ENCODE results near the gene BTF3. TPM values are rescaled to one million over a fixed set of nuclear protein-coding genes. Genes with fewer than 3 reads are reported as not detected.

BTF3 gene
- total RNA-seq, 1 experiment from 2014 or later = 647 TPM

DNA sequence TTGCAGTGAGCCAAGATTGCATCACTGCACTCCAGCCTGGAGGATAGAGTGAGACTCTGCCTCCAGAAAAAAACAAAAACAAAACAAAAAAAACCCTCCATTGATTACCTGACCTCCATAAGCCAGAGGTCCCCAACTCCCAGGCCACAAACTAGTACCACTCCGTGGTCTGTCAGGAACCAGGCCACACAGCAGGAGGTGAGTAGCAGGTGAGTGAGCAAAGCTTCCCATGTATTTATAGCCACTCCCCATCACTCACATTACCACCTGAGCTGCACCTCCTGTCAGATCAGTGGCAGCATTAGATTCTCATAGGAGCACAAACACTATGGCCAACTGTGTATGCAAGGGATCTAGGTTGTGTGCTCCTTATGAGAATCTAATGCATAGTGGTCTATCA is 13.7 kb upstream of the BTF3 start:
- ATAC-seq = no peak
- no peaks in the 10 kb centered on the region for H3K4me1 ChIP-seq (ENCODE audit: control insufficient read depth, insufficient read depth, low read length)
- no peaks in the 10 kb centered on the region for H3K36me3 ChIP-seq (ENCODE audit: control insufficient read depth, insufficient read depth, low read length)
- no peak overlapping the region for H3K4me3 ChIP-seq (ENCODE audit: low read depth in 2 of 2, low read length in 2 of 2)
- in situ Hi-C loops (cut with HindIII; ENCODE audit: low pct_unique_long_range_greater_than_20kb, low sequenced_read_pairs) (no loop called here), intact Hi-C loops (cut with micrococcal nuclease; ENCODE audit: unreplicated experiment) (no loop called here)
- no peak overlapping the region for H3K27ac ChIP-seq (ENCODE audit: low read length)
- H3K9me3 ChIP-seq (ENCODE audit: control insufficient read depth, insufficient read depth, low read depth, low read length) = no peaks in the 10 kb centered on the region
- H3K27me3 ChIP-seq (ENCODE audit: control insufficient read depth, insufficient read depth, low read length) = no peaks in the 10 kb centered on the region
- ChIA-PET POLR2A (no interaction called here), CTCF (no interaction called here)
- BruUV-seq (replicated peaks) = no TSS peak
- no peak for TF ChIP-seq CTCF (IDR thresholded peaks at IDR 0.05)
- TF ChIP-seq POLR2AphosphoS5 (IDR thresholded peaks at IDR 0.05; ENCODE audit: low read depth, low read length) = no peak
- no peak for TF ChIP-seq TCF7L2 (IDR thresholded peaks at IDR 0.05; ENCODE audit: low read depth, low read length)
- DNase-seq (ENCODE audit: low read depth, low spot score) = no peak

DNA sequence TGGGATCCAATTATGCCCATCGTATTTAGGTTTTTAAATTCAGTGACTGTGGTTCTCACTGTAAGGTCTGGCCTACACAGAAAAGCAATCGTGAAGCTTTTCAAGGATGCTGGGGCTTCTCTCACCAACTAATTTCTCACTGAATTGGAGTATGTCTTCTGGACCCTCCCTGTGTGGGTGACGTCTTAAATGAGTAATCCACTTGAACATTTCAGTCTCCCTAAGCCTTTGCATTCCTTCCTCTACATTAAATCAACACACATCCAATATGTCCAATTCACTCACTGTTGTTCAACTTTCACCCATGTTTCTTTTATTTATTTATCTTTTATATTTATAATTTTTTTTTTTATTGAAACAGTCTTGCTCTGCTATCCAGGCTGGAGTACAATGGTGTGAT is 12.5 kb upstream of the BTF3 start:
- no peak for DNase-seq (ENCODE audit: low read depth, low spot score)
- no peak for ATAC-seq
- no TSS peak for BruUV-seq (replicated peaks)
- Histone ChIP-seq H3K4me3 (ENCODE audit: low read depth in 2 of 2, low read length in 2 of 2) (no peak overlapping the region), H3K27ac (ENCODE audit: low read length) (no peak overlapping the region), H3K9me3 (ENCODE audit: control insufficient read depth, insufficient read depth, low read depth, low read length) (no peaks in the 10 kb centered on the region), H3K27me3 (ENCODE audit: control insufficient read depth, insufficient read depth, low read length) (no peaks in the 10 kb centered on the region), H3K36me3 (ENCODE audit: control insufficient read depth, insufficient read depth, low read length) (no peaks in the 10 kb centered on the region), H3K4me1 (ENCODE audit: control insufficient read depth, insufficient read depth, low read length) (no peaks in the 10 kb centered on the region)
- POLR2A ChIA-PET = no interaction called here
- CTCF ChIA-PET = no interaction called here
- TF ChIP-seq POLR2AphosphoS5 (IDR thresholded peaks at IDR 0.05; ENCODE audit: low read depth, low read length) = no peak
- no peak for TF ChIP-seq CTCF (IDR thresholded peaks at IDR 0.05)
- no peak for TF ChIP-seq TCF7L2 (IDR thresholded peaks at IDR 0.05; ENCODE audit: low read depth, low read length)
- TF ChIP-seq SIN3A (IDR thresholded peaks at IDR 0.05; ENCODE audit: borderline replicate concordance, insufficient read depth, low read depth, low read length) = no peak
- TF ChIP-seq, protein P1, sequence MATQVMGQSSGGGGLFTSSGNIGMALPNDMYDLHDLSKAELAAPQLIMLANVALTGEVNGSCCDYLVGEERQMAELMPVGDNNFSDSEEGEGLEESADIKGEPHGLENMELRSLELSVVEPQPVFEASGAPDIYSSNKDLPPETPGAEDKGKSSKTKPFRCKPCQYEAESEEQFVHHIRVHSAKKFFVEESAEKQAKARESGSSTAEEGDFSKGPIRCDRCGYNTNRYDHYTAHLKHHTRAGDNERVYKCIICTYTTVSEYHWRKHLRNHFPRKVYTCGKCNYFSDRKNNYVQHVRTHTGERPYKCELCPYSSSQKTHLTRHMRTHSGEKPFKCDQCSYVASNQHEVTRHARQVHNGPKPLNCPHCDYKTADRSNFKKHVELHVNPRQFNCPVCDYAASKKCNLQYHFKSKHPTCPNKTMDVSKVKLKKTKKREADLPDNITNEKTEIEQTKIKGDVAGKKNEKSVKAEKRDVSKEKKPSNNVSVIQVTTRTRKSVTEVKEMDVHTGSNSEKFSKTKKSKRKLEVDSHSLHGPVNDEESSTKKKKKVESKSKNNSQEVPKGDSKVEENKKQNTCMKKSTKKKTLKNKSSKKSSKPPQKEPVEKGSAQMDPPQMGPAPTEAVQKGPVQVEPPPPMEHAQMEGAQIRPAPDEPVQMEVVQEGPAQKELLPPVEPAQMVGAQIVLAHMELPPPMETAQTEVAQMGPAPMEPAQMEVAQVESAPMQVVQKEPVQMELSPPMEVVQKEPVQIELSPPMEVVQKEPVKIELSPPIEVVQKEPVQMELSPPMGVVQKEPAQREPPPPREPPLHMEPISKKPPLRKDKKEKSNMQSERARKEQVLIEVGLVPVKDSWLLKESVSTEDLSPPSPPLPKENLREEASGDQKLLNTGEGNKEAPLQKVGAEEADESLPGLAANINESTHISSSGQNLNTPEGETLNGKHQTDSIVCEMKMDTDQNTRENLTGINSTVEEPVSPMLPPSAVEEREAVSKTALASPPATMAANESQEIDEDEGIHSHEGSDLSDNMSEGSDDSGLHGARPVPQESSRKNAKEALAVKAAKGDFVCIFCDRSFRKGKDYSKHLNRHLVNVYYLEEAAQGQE (IDR thresholded peaks at IDR 0.05; ENCODE audit: insufficient read depth in 1 of 2, low read depth in 2 of 2, low read length in 1 of 2) = no peak
- intact Hi-C loops (cut with micrococcal nuclease; ENCODE audit: unreplicated experiment) = no loop called here
- in situ Hi-C loops (cut with HindIII; ENCODE audit: low pct_unique_long_range_greater_than_20kb, low sequenced_read_pairs) = no loop called here

Data from Panc1 (cell line).